ENCODE results near the gene CFD. TPM values are rescaled to one million over a fixed set of nuclear protein-coding genes. Genes with fewer than 3 reads are reported as not detected.
"Not testable (repeated sequence)": the region's sequence is repeated elsewhere in the genome, so short reads cannot be mapped to it uniquely, and the experiment has no call there.

The CFD gene
- total RNA-seq, 1 donor from 2014 or later = 79.1 TPM

GRCh38 chr19:871446-872265 is 12.2 kb downstream of the CFD start:
- DNase-seq = no peak

DNA sequence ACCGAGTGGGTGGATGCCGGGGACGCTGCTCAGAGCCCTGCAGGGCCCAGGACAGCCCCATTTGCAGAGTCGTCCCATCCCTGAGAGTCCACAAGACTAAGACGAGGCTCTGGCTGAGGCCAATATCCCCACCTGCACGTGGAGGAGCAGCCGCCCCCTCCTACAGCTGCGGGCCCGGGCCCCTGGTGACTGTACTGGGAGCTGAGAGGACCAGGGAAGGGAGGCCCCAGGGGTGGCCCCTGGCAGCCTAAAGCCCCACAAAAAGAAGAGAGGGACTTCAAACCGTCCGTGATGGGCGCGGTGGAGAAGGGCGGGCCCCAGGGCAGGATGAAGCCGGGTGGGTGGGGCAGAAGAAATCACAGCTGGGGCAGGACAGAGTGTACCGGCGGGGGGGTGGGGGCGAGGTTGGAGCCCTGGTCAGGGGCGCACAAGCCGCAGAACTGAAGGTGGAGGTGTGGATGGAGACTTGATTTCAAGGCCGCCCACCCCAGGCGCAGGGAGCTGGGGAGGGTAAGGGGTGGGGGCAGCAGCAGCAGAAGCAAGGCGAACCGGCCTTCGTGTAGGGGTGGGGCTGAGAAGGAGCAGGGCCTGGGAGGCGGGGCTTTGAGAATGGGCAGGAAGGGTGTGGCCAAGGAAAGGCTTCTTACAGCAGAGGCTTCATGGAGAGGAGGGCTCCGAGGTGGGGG is 12.9 kb downstream of the CFD start:
- no peak for DNase-seq

DNA sequence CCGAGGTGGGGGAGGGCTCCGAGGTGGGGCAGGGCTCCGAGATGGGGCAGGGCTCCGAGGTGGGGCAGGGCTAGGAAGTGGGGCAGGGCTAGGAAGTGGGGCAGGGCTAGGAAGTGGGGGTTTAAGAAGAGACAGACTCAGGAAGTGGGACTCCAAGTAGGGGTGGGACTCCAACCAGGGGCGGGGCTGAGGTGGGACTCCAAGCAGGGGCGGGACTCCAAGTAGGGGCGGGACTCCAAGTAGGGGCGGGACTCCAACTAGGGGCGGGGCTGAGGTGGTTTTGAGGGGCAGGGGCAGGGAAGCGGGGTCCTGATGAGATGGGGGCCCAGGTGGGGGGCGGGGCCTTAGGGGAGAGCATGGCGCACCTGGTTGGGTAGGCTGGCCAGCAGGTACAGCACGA is 13.6 kb downstream of the CFD start:
- DNase-seq = no peak

DNA sequence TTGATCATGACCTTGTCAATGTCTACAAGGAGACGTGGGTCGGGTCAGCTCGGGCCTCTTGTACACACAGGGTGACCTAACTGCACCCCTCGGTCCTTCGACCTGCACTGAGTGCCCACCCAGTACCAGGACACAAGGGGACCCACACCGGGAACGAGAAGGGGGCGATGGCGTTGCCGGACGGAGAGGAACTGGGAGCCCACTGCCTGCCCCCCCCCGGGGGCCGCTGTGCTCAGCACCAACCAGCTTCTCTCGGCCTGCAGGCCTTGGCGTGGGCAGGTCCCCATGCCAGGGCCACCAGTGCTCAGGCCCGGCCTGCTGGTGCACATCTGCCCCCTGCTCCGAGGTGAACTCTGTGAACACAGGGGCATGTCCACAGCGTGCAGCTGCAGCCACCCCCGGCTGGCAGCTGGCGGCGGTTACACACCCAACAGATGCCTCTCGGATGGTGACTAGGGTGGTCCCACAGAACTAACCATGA is 14.1 kb downstream of the CFD start:
- no peak for DNase-seq

DNA sequence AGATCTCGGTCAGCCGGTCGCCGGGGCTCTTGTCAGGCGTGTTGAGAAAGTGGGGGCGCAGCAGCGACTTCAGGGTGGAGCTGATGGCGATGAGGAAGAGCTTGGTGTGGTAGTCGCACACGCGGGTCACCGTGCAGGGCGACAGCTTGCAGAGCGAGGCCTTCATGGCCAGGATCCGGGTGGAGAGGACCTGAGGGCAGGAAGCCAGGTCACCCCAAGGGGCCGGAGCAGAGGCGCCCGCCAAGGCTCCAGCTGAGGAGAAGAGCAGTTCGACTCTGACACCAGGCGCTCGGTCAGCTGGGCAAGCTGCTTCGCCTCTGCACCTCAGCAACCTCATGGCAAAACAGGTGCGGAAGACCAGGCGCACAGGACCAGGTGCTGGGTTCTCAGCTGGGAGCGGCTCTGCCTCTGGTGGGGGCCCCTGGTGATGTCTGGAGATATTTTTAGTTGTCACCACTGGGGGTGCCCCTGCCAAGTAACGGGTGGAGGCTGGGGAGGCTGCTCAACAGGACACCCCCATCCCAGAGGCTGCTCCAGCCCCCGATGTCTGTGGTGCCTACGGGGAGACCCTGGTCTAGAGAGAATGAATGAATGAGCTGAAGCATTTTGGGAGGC is 15.9 kb downstream of the CFD start:
- no peak for DNase-seq

DNA sequence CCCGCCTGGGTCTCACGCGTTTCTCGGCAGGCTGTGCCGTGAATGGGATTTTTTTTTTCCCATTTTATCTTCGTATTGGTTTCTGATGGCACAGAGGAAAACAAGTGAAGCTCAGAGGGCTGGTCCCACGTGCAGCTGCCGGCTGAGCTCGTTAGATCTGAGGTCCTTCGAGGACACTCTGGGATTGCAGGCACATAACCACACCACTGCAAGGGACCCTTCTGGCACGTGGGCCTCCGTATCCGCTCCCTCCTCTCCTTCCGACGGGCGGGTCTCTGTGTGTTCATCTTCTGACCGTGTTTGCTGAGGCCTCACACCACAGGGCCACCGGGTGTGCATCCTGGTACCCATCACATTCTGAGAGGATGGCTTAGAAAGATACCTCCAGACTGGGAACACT is 16.6 kb downstream of the CFD start:
- DNase-seq = no peak

DNA sequence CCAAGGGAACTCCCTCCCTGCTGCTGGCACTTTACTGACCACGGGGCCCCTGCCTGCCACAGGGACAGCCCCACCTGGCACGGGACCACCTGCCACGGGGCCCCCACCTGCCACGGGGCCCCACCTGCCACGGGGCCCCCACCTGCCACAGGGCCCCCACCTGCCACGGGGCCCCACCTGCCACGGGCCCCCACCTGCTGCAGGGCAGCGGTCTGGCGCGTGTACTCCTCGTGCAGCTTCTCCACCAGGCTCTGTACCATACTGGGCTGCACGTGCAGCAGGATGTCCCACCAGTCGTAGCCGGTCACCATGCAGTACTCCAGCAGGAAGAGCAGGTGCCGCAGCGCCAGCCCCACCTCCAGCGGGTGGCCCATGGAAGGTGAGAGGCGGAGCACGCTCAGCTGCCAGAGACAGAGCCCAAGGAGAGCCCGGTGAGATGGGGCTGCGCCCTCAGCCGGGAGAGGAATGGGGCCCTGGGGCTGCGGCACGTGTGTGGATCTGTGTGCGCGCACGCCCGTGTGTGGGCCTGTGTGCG is 17.4 kb downstream of the CFD start:
- no peak for DNase-seq

GRCh38 chr19:877992-878660 is 18.7 kb downstream of the CFD start:
- DNase-seq = not testable (repeated sequence)

DNA sequence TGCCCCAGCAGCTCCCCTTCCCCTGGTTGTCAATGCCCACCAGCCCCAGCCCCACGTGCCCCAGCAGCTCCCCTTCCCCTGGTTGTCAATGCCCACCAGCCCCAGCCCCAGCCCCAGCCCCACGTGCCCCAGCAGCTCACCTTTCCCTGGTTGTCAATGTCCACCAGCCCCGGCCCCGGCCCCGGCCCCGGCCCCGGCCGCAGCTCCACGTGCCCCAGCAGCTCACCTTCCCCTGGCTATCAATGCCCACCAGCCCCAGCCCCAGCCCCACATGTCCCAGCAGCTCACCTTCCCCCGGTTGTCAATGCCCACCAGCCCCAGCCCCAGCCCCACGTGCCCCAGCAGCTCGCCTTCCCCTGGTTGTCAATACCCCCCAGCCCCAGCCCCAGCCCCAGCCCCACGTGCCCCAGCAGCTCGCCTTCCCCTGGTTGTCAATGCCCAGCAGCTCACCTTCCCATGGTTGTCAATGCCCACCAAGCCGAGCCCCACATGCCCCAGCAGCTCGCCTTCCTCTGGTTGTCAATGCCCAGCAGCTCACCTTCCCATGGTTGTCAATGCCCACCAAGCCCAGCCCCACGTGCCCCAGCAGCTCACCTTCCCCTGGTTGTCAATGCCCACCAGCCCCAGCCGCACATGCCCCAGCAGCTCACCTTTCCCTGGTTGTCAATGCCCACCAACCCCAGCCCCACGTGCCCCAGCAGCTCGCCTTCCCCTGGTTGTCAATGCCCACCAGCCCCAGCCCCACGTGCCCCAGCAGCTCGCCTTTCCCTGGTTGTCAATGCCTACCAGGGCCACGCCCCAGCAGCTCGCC is 19.5 kb downstream of the CFD start:
- not testable (repeated sequence) for DNase-seq

GRCh38 chr19:879711-880438 is 20.4 kb downstream of the CFD start:
- no peak for DNase-seq

- no peak for DNase-seq
These were observed 22.1 kb downstream of the CFD start for GRCh38 chr19:881385-882071.

- DNase-seq = no peak
These were observed 23.5 kb downstream of the CFD start for GRCh38 chr19:882871-883497.

- DNase-seq = no peak
These were observed 24.3 kb downstream of the CFD start for GRCh38 chr19:883661-884211.

GRCh38 chr19:884420-885211 is 25.2 kb downstream of the CFD start:
- DNase-seq = no peak

- no peak for DNase-seq
These were observed 26.2 kb downstream of the CFD start for GRCh38 chr19:885536-886224.

DNA sequence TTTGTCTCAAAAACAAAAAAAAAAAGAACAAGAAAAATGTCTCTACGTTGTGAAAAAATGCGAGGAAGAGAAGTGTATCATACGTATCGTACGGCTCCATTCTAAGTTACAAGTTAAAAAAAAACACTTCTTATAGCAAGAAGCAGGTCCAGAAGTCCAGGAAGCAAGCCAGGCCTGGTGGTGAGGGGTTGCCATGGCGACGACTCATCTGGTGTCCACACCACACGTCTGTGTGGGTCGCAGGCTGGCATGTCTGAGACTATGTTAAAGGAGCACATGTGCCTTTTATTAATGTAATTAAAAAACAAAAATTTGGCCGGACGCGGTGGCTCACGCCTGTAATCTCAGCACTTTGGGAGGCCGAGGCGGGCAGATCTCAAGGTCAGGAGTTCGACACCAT is 27.6 kb downstream of the CFD start:
- DNase-seq = no peak

- DNase-seq = no peak
These were observed 28.1 kb downstream of the CFD start for GRCh38 chr19:887599-887998.
